ENCODE results near the gene ZNF827.
"Not testable (repeated sequence)": the region's sequence is repeated elsewhere in the genome, so short reads cannot be mapped to it uniquely, and the experiment has no call there.

Gene ZNF827

GRCh38 chr4:145832384-145832783 is 106.2 kb downstream of the ZNF827 start:
- DNase-seq (ENCODE audit: low read depth, low spot score); H3K27ac ChIP-seq: not testable (repeated sequence)

DNA sequence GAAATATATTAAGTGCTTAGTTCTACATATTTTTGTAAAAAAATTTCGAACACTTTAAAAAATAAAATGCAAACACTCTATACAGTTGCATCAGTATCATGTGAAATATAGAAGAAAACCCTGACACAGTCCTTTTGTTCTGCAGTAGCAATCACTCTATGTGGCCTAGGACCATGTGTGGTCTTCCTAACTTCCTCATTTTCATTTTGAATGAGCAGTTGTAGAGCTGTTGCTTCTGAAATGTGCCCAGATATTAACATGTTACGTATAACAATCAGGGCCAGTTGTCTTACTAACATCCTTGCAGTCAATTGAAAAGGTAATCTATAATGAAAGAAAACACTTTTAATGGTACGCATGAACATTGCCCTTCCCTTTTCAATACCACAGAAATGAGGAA is 107.9 kb downstream of the ZNF827 start:
- DNase-seq (ENCODE audit: low read depth, low spot score), result no peak
- H3K27ac ChIP-seq, result no peak overlapping the region

GRCh38 chr4:145829629-145830395 is 108.8 kb downstream of the ZNF827 start:
- no peak overlapping the region for H3K27ac ChIP-seq
- no peak for DNase-seq (ENCODE audit: low read depth, low spot score)

GRCh38 chr4:145828802-145829485 is 109.7 kb downstream of the ZNF827 start:
- H3K27ac ChIP-seq, result no peak overlapping the region
- DNase-seq (ENCODE audit: low read depth, low spot score), result no peak

DNA sequence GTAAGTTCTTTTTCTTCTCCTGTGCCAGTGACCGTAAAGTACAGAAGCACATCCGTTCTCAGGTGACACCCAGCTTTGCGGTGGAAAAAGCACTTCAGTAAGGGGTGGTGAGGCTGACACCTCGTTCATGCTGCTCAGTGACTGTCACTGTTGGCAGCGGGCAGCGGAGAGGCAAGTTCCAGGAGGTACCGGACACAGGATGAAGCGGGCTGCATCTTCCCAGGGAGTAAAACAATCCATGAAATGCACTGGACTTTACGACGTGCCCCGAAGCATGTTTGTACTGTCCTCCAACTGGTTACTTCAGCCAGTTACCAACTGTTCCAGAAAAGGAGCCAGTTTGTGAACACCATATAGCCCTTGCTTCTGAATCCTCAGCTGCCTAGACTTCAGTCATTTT is 110.7 kb downstream of the ZNF827 start:
- H3K27ac ChIP-seq, result no peak overlapping the region

GRCh38 chr4:145825255-145825654 is 113.4 kb downstream of the ZNF827 start:
- no peak overlapping the region for H3K27ac ChIP-seq
- no peak for DNase-seq (ENCODE audit: low read depth, low spot score)

More for the DNA sequence above, 110.7 kb downstream of the ZNF827 start:
- DNase-seq (ENCODE audit: low read depth, low spot score), result no peak

DNA sequence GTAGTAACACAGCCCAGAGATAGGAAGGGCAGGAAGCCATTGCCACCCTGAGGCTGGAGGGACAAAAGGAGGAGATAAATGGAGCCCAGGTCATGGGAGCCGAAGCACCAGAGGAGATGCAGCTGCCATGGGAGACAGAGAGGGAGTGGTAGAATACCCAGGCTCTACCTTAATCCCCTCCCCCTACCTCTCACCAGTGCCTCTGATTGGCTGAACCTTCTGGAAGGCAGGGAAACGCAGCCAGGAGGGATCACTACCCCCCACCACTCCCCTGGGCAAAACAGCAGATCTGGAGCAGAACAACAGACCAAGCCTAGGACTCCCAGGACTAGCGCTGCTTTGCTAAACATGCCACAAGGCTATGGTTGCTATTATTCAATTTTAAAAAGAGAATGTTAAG is 114.2 kb downstream of the ZNF827 start:
- no peak overlapping the region for H3K27ac ChIP-seq
- DNase-seq (ENCODE audit: low read depth, low spot score), result no peak

GRCh38 chr4:145823743-145824142 is 114.9 kb downstream of the ZNF827 start:
- H3K27ac ChIP-seq, result no peak overlapping the region
- DNase-seq (ENCODE audit: low read depth, low spot score), result no peak

- no peak for DNase-seq (ENCODE audit: low read depth, low spot score)
- no peak overlapping the region for H3K27ac ChIP-seq
Measured at GRCh38 chr4:145822581-145822980, 116.0 kb downstream of the ZNF827 start.

GRCh38 chr4:145822181-145822580 is 116.4 kb downstream of the ZNF827 start:
- no peak overlapping the region for H3K27ac ChIP-seq
- DNase-seq (ENCODE audit: low read depth, low spot score), result no peak

DNA sequence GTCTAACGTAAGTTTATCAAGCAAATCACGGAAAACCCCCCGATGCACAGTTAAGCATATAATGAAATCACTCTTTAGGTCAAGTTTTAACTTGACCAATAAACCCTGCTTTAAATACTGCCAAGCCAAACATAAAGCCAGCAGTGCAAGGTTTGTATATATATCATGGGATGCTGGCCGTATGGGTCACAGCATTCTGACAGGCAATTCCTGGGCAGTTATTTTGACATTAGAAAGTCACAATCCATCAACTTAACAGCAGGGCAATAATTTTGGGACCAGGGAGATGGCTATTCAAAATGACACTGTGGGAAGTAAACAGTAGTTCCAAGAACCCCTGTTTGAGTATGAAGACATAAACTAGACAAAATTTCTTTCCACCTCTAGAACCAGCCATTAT is 116.9 kb downstream of the ZNF827 start:
- no peak for DNase-seq (ENCODE audit: low read depth, low spot score)
- no peak overlapping the region for H3K27ac ChIP-seq

GRCh38 chr4:145820407-145820806 is 118.2 kb downstream of the ZNF827 start:
- H3K27ac ChIP-seq, result no peak overlapping the region
- DNase-seq (ENCODE audit: low read depth, low spot score), result no peak

DNA sequence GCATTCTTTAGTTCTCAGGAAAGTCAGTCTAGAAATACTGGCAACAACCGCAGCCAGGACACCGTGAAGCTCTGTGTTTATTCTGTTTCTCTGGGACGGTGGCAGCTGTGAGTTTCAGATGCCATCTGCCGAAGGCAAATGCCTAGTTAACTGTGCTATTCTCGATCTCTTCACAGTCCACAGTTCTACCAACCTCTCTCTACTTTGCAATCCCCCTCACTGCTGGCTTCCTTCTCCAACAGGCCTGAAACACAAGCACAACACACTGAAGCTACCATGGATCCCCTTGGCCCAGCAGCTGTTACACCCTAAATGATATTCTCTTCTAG is 118.8 kb downstream of the ZNF827 start:
- no peak for DNase-seq (ENCODE audit: low read depth, low spot score)
- H3K27ac ChIP-seq, result no peak overlapping the region

GRCh38 chr4:145819101-145819852 is 119.3 kb downstream of the ZNF827 start:
- no peak for DNase-seq (ENCODE audit: low read depth, low spot score)
- no peak overlapping the region for H3K27ac ChIP-seq

DNA sequence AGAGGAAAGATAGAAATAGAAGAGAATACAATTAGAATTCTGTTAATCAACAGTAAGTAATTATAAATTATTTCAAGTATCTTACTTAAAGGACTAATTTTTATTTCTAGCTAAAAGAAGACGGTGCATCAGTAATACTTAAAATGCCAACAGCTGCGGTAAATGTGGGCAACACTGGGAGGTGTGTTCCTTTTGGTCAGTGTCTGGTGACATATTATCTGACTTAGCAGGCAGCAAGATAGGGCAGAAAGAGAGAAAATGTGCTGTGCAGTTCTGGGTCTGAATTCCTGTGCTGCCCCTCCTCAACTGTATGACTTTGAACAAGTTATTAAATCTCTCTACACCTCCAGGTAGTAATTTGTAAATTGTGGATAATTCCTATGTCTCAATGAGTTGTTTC is 120.6 kb downstream of the ZNF827 start:
- no peak for DNase-seq (ENCODE audit: low read depth, low spot score)

GRCh38 chr4:145816091-145816490 is 122.5 kb downstream of the ZNF827 start:
- no peak for DNase-seq (ENCODE audit: low read depth, low spot score)
- no peak overlapping the region for H3K27ac ChIP-seq

More for the DNA sequence above, 120.6 kb downstream of the ZNF827 start:
- H3K27ac ChIP-seq, result no peak overlapping the region

- peak overlapping the region; percentile 4 for H3K27ac ChIP-seq
- DNase-seq (ENCODE audit: low read depth, low spot score), result no peak
Measured at GRCh38 chr4:145815626-145816025, 123.0 kb downstream of the ZNF827 start.

GRCh38 chr4:145815027-145815612 is 123.5 kb downstream of the ZNF827 start:
- no peak for DNase-seq (ENCODE audit: low read depth, low spot score)

GRCh38 chr4:145814246-145814645 is 124.4 kb downstream of the ZNF827 start:
- H3K27ac ChIP-seq, result peak overlapping the region; percentile 94
- DNase-seq (ENCODE audit: low read depth, low spot score), result no peak

More at GRCh38 chr4:145815027-145815612, 123.5 kb downstream of the ZNF827 start:
- peak overlapping the region; percentile 4 for H3K27ac ChIP-seq

DNA sequence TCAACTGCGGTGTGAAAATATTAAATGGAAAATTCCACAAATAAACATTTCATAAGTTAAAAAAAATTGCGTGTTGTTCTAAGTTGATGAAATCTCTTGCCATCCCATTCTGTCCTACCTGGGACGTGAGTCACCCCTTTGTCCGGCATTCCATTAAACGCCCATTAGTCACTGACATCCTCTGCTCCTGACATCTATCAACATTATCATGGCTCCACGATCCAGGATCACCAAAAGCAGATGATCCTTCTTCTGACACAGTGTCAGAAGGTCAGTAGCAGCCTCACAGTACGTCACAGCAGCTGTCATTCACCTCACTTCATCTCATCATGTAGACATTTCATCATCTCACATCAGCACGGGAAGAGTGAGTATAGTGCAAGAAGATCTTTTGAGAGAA is 125.7 kb downstream of the ZNF827 start:
- H3K27ac ChIP-seq, result peak overlapping the region; percentile 94
- peak; percentile 50 for DNase-seq (ENCODE audit: low read depth, low spot score)
